Suprapubic skin (tissue), 4 donors: ENCODE data around the gene TBC1D5.

ENCODE experiments used
- CTCF ChIP-seq, 2 donors: fragments of 200-600 bp in 1 of 2; fragments of 450-650 bp in 1 of 2; sonication (generic) in 1 of 2; IDR thresholded peaks; one replicate each; pipeline ENCODE4 v1.5.1; 2016 to 2019; ENCODE audit warnings: antibody characterized with exemption in 2 of 2, mild to moderate bottlenecking in 1 of 2, moderate library complexity in 1 of 2
- POLR2A ChIP-seq, 2 donors: fragments of 450-650 bp; IDR thresholded peaks; one replicate each; pipeline ENCODE4 v1.6.1; 2017; ENCODE audit warnings: antibody characterized with exemption in 2 of 2, mild to moderate bottlenecking in 2 of 2, moderate library complexity in 2 of 2
- POLR2AphosphoS5 ChIP-seq, 3 donors: sonication (generic); formaldehyde crosslinking; IDR thresholded peaks; one replicate each; pipeline ENCODE4 v1.6.1; 2017; ENCODE audit warnings: antibody characterized with exemption in 3 of 3

DNA sequence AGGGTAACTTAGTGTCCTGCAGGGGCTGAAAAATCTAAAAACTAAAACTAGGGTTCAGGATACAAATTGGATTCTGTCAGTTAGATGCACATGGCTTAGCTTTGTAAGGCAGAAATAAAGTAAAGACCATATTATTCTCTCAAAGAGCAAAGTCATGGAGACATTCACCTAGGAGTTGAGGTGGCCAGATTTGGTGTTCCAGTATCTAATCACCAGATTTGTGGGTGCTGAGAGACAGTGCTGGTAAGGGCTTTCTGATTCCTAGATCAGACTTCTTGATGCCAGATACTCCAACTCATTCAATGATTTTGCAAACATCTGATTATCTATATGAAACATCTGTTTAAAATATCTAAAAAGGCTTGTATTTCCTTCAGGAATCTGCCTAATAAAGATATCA lies 28.3 kb upstream of the TBC1D5 start:
- no peak for TF ChIP-seq POLR2A (IDR thresholded peaks at IDR 0.05)
- no peak for TF ChIP-seq CTCF (IDR thresholded peaks at IDR 0.05)
- TF ChIP-seq POLR2AphosphoS5 (IDR thresholded peaks at IDR 0.05): no peak
